Testis (tissue), 2 donors: ENCODE results near the gene TMEM150C.

Experiments used
- POLR2A ChIP-seq: fragments of 450-650 bp; IDR thresholded peaks from one replicate; pipeline ENCODE4 v1.6.1; 2017; ENCODE audit warnings: antibody characterized with exemption, mild to moderate bottlenecking, moderate library complexity
- TF ChIP-seq, protein P1 (sequence below), 3 experiments: fragments of 450-650 bp in 2 of 3; fragments of 200-600 bp in 1 of 3; sonication (generic) in 1 of 3; IDR thresholded peaks; one replicate each; pipeline ENCODE4 v1.5.1; 2016 to 2019; ENCODE audit warnings: antibody characterized with exemption in 3 of 3, mild to moderate bottlenecking in 2 of 3, moderate library complexity in 1 of 3

DNA sequence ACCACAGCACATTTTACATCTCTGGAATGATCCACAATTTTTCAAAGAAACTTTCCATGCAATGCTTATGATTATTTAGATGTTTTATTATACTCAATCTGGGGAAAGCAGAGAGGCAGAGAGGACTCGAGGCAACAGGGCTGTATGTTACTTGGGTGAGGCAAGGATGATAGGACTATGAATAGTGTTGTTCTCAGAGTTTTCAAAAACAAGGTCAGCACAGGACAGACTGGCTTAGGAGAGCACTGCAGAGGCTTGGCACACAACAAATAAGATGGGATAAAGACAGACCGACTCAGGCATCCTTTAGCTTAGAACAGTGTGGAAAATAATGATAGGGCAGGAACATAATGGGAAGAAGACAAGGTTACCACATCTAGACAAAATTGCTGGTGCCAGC is 65.4 kb downstream of the TMEM150C start:
- TF ChIP-seq, protein P1, sequence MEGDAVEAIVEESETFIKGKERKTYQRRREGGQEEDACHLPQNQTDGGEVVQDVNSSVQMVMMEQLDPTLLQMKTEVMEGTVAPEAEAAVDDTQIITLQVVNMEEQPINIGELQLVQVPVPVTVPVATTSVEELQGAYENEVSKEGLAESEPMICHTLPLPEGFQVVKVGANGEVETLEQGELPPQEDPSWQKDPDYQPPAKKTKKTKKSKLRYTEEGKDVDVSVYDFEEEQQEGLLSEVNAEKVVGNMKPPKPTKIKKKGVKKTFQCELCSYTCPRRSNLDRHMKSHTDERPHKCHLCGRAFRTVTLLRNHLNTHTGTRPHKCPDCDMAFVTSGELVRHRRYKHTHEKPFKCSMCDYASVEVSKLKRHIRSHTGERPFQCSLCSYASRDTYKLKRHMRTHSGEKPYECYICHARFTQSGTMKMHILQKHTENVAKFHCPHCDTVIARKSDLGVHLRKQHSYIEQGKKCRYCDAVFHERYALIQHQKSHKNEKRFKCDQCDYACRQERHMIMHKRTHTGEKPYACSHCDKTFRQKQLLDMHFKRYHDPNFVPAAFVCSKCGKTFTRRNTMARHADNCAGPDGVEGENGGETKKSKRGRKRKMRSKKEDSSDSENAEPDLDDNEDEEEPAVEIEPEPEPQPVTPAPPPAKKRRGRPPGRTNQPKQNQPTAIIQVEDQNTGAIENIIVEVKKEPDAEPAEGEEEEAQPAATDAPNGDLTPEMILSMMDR (IDR thresholded peaks at IDR 0.05), result no peak
- no peak for TF ChIP-seq POLR2A
